ENCODE data around the gene ANO3. TPM values are rescaled to one million over a fixed set of nuclear protein-coding genes. Genes with fewer than 3 reads are reported as not detected.
"Not testable (repeated sequence)": the region's sequence is repeated elsewhere in the genome, so short reads cannot be mapped to it uniquely, and the experiment has no call there.

Gene ANO3
- total and polyA plus RNA-seq, 3 experiments from 2014 or later, result not detected

DNA sequence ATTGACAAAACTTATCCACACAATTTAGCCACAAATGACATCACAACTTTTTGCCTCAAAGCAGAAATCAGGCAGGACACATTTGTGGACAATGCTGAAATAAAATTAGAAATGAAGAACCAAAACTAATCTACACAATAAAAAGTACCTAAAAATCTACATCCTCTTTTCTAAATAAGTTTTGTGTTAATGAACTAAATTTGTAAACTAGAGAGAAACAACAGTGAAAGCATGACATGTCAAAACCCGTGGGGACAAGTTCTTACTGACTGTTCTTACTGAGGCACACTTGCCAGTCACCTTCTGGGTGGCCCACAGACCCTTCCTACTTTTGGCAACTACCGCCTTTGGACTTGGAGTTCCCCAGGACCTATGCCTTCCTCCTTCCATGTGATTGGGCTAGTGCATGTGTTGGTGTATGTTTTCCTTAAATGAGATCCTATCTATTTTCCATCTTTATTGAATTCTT lies 300.8 kb downstream of the ANO3 start:
- H3K4me1 Mint-ChIP-seq, result no peaks in the 10 kb centered on the region
- peaks cover 4 to 44% (median 10%) of the 10 kb centered on the region in 5 donors for H3K9me3 Mint-ChIP-seq
- CTCF ChIA-PET, result no interaction called here
- Histone ChIP-seq H3K27ac (ENCODE audit: low read depth, low read length) (no peak overlapping the region), H3K4me1 (ENCODE audit: insufficient read depth, low read length) (no peaks in the 10 kb centered on the region), H3K27me3 (ENCODE audit: insufficient read depth, low read length, poor library complexity, severe bottlenecking) (no peaks in the 10 kb centered on the region), H3K36me3 (ENCODE audit: insufficient read depth, low read length) (no peaks in the 10 kb centered on the region), H3K4me3 (ENCODE audit: low read length) (no peak overlapping the region), H3K9me3 (ENCODE audit: low read length) (no peaks in the 10 kb centered on the region)
- no peak overlapping the region for H3K27ac Mint-ChIP-seq
- POLR2A ChIA-PET, result no interaction called here
- H3K27me3 Mint-ChIP-seq, result no peaks in the 10 kb centered on the region
- no peaks in the 10 kb centered on the region for H3K36me3 Mint-ChIP-seq
- peak overlapping the region in 1 of 7 donors; percentile 78 for H3K4me3 Mint-ChIP-seq
- DNase-seq, result no peak

GRCh38 chr11:26643314-26643713 lies 311.4 kb downstream of the ANO3 start:
- H3K36me3 Mint-ChIP-seq; H3K4me3 Mint-ChIP-seq; H3K9me3 ChIP-seq (ENCODE audit: low read length); CTCF ChIA-PET; H3K27ac ChIP-seq (ENCODE audit: low read depth, low read length); H3K36me3 ChIP-seq (ENCODE audit: insufficient read depth, low read length); POLR2A ChIA-PET; H3K27ac Mint-ChIP-seq; H3K4me1 ChIP-seq (ENCODE audit: insufficient read depth, low read length); H3K27me3 Mint-ChIP-seq; DNase-seq; H3K4me1 Mint-ChIP-seq; H3K27me3 ChIP-seq (ENCODE audit: insufficient read depth, low read length, poor library complexity, severe bottlenecking); H3K4me3 ChIP-seq (ENCODE audit: low read length): not testable (repeated sequence)
- H3K9me3 Mint-ChIP-seq, result peaks cover 0 to 34% (median 4%) of the 10 kb centered on the region in 5 donors

GRCh38 chr11:26649884-26650283 lies 318.0 kb downstream of the ANO3 start:
- Histone ChIP-seq H3K4me1 (ENCODE audit: insufficient read depth, low read length) (no peaks in the 10 kb centered on the region), H3K27ac (ENCODE audit: low read depth, low read length) (no peak overlapping the region), H3K36me3 (ENCODE audit: insufficient read depth, low read length) (no peaks in the 10 kb centered on the region), H3K27me3 (ENCODE audit: insufficient read depth, low read length, poor library complexity, severe bottlenecking) (no peaks in the 10 kb centered on the region), H3K4me3 (ENCODE audit: low read length) (no peak overlapping the region), H3K9me3 (ENCODE audit: low read length) (no peaks in the 10 kb centered on the region)
- no peaks in the 10 kb centered on the region for H3K4me1 Mint-ChIP-seq
- H3K36me3 Mint-ChIP-seq, result no peaks in the 10 kb centered on the region
- no peak overlapping the region for H3K4me3 Mint-ChIP-seq
- H3K9me3 Mint-ChIP-seq, result peaks cover 0 to 10% (median 0%) of the 10 kb centered on the region in 5 donors
- ChIA-PET POLR2A (no interaction called here), CTCF (no interaction called here)
- no peak for DNase-seq
- H3K27me3 Mint-ChIP-seq, result no peaks in the 10 kb centered on the region
- H3K27ac Mint-ChIP-seq, result no peak overlapping the region

DNA sequence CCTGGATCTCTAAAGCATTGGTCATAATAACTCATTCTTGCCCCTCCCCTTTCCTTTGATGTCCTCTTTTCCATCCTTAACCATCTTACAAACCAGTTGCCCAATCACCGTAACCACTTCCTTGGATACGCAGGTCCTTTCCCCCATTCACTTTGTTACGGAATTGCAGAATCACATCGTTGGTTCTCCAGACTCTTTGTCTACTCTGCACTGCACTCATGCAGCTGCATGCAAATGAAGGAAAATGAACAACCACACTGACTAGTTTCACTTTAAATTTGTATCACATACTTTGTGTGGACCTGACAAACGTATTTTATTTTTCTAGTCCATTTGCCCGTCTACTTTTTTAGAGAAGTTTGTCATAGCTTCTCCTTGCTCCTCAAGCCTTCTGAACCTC lies 320.0 kb downstream of the ANO3 start:
- no peaks in the 10 kb centered on the region for H3K27me3 ChIP-seq (ENCODE audit: insufficient read depth, low read length, poor library complexity, severe bottlenecking)
- peaks cover 0 to 9% (median 0%) of the 10 kb centered on the region in 5 donors for H3K9me3 Mint-ChIP-seq
- CTCF ChIA-PET, result no interaction called here
- no peak overlapping the region for H3K4me3 Mint-ChIP-seq
- no peak overlapping the region for H3K27ac ChIP-seq (ENCODE audit: low read depth, low read length)
- no peaks in the 10 kb centered on the region for H3K27me3 Mint-ChIP-seq
- no peak overlapping the region for H3K4me3 ChIP-seq (ENCODE audit: low read length)
- no peaks in the 10 kb centered on the region for H3K4me1 ChIP-seq (ENCODE audit: insufficient read depth, low read length)
- no peak for DNase-seq
- H3K36me3 Mint-ChIP-seq, result no peaks in the 10 kb centered on the region
- POLR2A ChIA-PET, result no interaction called here
- no peak overlapping the region for H3K27ac Mint-ChIP-seq
- H3K9me3 ChIP-seq (ENCODE audit: low read length), result no peaks in the 10 kb centered on the region
- no peaks in the 10 kb centered on the region for H3K4me1 Mint-ChIP-seq
- no peaks in the 10 kb centered on the region for H3K36me3 ChIP-seq (ENCODE audit: insufficient read depth, low read length)

GRCh38 chr11:26655287-26655686 lies 323.4 kb downstream of the ANO3 start:
- Mint-ChIP-seq H3K27ac (no peak overlapping the region), H3K4me1 (no peaks in the 10 kb centered on the region), H3K4me3 (no peak overlapping the region), H3K36me3 (no peaks in the 10 kb centered on the region), H3K9me3 (peaks cover 0 to 9% (median 2%) of the 10 kb centered on the region in 5 donors), H3K27me3 (no peaks in the 10 kb centered on the region)
- Histone ChIP-seq H3K4me3 (ENCODE audit: low read length) (no peak overlapping the region), H3K27me3 (ENCODE audit: insufficient read depth, low read length, poor library complexity, severe bottlenecking) (no peaks in the 10 kb centered on the region), H3K9me3 (ENCODE audit: low read length) (no peaks in the 10 kb centered on the region), H3K27ac (ENCODE audit: low read depth, low read length) (no peak overlapping the region), H3K36me3 (ENCODE audit: insufficient read depth, low read length) (no peaks in the 10 kb centered on the region), H3K4me1 (ENCODE audit: insufficient read depth, low read length) (no peaks in the 10 kb centered on the region)
- no peak for DNase-seq
- CTCF ChIA-PET, result no interaction called here
- POLR2A ChIA-PET, result no interaction called here

DNA sequence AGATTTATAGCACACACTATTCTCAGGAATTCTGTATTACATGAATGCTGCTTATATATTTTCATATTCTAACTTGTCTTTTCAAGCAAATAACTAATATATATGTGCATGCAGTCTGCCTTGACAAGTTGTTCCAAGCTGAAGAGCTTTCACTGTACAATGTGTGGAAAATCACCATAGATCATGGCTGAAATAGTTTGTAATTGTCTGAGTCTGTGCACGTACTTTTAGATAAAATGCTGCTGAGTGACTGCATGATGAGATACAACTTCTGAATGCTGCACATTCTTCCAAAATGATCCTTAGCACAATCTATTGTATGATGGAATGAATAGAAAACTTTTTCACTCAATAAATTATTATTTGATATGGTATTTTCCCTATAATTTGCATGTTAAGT lies 331.0 kb downstream of the ANO3 start:
- ChIA-PET POLR2A (no interaction called here), CTCF (no interaction called here)
- no peak overlapping the region for H3K4me3 ChIP-seq (ENCODE audit: low read length)
- Mint-ChIP-seq H3K4me1 (no peaks in the 10 kb centered on the region), H3K27ac (no peak overlapping the region), H3K27me3 (no peaks in the 10 kb centered on the region), H3K36me3 (no peaks in the 10 kb centered on the region), H3K4me3 (no peak overlapping the region), H3K9me3 (peaks cover 0 to 6% (median 3%) of the 10 kb centered on the region in 5 donors)
- no peaks in the 10 kb centered on the region for H3K27me3 ChIP-seq (ENCODE audit: insufficient read depth, low read length, poor library complexity, severe bottlenecking)
- no peaks in the 10 kb centered on the region for H3K4me1 ChIP-seq (ENCODE audit: insufficient read depth, low read length)
- no peaks in the 10 kb centered on the region for H3K9me3 ChIP-seq (ENCODE audit: low read length)
- DNase-seq, result no peak
- H3K36me3 ChIP-seq (ENCODE audit: insufficient read depth, low read length), result no peaks in the 10 kb centered on the region
- H3K27ac ChIP-seq (ENCODE audit: low read depth, low read length), result no peak overlapping the region

DNA sequence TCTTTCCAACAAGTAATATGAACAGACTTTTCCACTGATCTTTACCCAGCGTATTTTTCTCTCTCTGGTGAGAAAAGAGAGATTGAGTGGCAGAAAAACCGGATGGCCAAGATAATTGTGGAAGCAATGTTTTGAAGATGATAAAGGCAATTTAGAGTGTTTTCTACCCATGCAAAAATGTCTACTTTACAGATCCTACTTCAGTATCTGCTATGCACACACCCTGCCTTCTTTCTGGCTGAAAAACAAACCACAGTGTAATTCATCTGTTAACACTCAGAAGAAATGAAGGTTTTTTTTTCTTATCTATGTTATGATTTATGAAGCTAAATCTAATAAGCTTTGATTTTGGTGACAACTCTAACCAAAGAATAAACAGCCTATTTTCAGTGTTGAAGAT lies 333.1 kb downstream of the ANO3 start:
- Histone ChIP-seq H3K27me3 (ENCODE audit: insufficient read depth, low read length, poor library complexity, severe bottlenecking) (no peaks in the 10 kb centered on the region), H3K36me3 (ENCODE audit: insufficient read depth, low read length) (no peaks in the 10 kb centered on the region), H3K4me3 (ENCODE audit: low read length) (no peak overlapping the region), H3K9me3 (ENCODE audit: low read length) (no peaks in the 10 kb centered on the region), H3K27ac (ENCODE audit: low read depth, low read length) (no peak overlapping the region), H3K4me1 (ENCODE audit: insufficient read depth, low read length) (no peaks in the 10 kb centered on the region)
- no peaks in the 10 kb centered on the region for H3K36me3 Mint-ChIP-seq
- no peaks in the 10 kb centered on the region for H3K27me3 Mint-ChIP-seq
- H3K4me3 Mint-ChIP-seq, result no peak overlapping the region
- H3K4me1 Mint-ChIP-seq, result no peaks in the 10 kb centered on the region
- ChIA-PET POLR2A (no interaction called here), CTCF (no interaction called here)
- DNase-seq, result no peak
- H3K27ac Mint-ChIP-seq, result no peak overlapping the region
- H3K9me3 Mint-ChIP-seq, result peaks cover 0 to 13% (median 4%) of the 10 kb centered on the region in 5 donors

DNA sequence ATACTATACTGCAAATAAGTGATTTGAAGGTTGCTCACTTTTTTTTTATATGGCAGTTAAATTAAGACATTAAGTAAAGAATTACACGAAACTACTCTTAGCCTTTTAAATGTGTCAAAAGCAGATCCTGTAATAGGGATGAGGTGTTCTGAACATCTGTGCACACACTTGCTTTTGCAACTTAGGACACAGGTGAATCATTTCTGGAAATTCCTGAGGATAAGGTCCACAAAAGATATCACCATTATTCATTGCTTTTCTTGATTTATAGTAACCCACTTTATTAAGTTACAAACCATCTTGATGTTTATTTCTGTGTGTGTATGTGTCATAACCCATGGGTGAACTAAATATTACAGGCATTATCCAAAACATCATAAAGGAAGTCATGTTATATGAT lies 334.0 kb downstream of the ANO3 start:
- Histone ChIP-seq H3K27me3 (ENCODE audit: insufficient read depth, low read length, poor library complexity, severe bottlenecking) (no peaks in the 10 kb centered on the region), H3K4me1 (ENCODE audit: insufficient read depth, low read length) (no peaks in the 10 kb centered on the region), H3K27ac (ENCODE audit: low read depth, low read length) (no peak overlapping the region), H3K9me3 (ENCODE audit: low read length) (no peaks in the 10 kb centered on the region), H3K4me3 (ENCODE audit: low read length) (no peak overlapping the region), H3K36me3 (ENCODE audit: insufficient read depth, low read length) (no peaks in the 10 kb centered on the region)
- ChIA-PET CTCF (no interaction called here), POLR2A (no interaction called here)
- DNase-seq, result no peak
- Mint-ChIP-seq H3K4me1 (no peaks in the 10 kb centered on the region), H3K27me3 (peaks cover 0 to 2% of the 10 kb centered on the region in 2 donors), H3K36me3 (no peaks in the 10 kb centered on the region), H3K27ac (no peak overlapping the region), H3K9me3 (peaks cover 0 to 20% (median 4%) of the 10 kb centered on the region in 5 donors), H3K4me3 (no peak overlapping the region)
